GM21786 (cell line): Measurements from ENCODE around the gene AIP.

Source experiments
- ATAC-seq: cut with Tn5 transposase; IDR thresholded peaks from one replicate; pipeline ENCODE4 v1.9.1; 2021; ENCODE audit not compliant: unreplicated experiment

Gene AIP

GRCh38 chr11:67492801-67493547 lies 10.1 kb downstream of the AIP start:
- ATAC-seq, result no peak

GRCh38 chr11:67493548-67494370 lies 10.9 kb downstream of the AIP start:
- ATAC-seq, result no peak

- no peak for ATAC-seq
These were observed 11.8 kb downstream of the AIP start for GRCh38 chr11:67494371-67495233.

- no peak for ATAC-seq
These were observed 12.6 kb downstream of the AIP start for GRCh38 chr11:67495234-67496005.

- no peak for ATAC-seq
These were observed 13.3 kb downstream of the AIP start for GRCh38 chr11:67496113-67496512.

GRCh38 chr11:67497656-67498291 lies 14.9 kb downstream of the AIP start:
- no peak for ATAC-seq

GRCh38 chr11:67498544-67498972 lies 15.7 kb downstream of the AIP start:
- no peak for ATAC-seq

GRCh38 chr11:67499808-67500483 lies 17.1 kb downstream of the AIP start:
- no peak for ATAC-seq

- no peak for ATAC-seq
These were observed 17.6 kb downstream of the AIP start for GRCh38 chr11:67500484-67500821.

GRCh38 chr11:67500831-67501715 lies 18.2 kb downstream of the AIP start:
- ATAC-seq, result no peak

GRCh38 chr11:67501854-67502253 lies 19.0 kb downstream of the AIP start:
- no peak for ATAC-seq

GRCh38 chr11:67502328-67502979 lies 19.6 kb downstream of the AIP start:
- no peak for ATAC-seq

- ATAC-seq, result no peak
These were observed 20.5 kb downstream of the AIP start for GRCh38 chr11:67503119-67504004.

GRCh38 chr11:67504005-67504949 lies 21.5 kb downstream of the AIP start:
- ATAC-seq, result no peak

GRCh38 chr11:67504950-67505581 lies 22.2 kb downstream of the AIP start, which contains the start of gene PITPNM1:
PITPNM1 (minus strand) TSS chr11:67505363; CDS start chr11:67504180, 1,183 bp downstream.
- ATAC-seq, result no peak
